ENCODE measurements around the gene TRAPPC4. TPM values are rescaled to one million over a fixed set of nuclear protein-coding genes. Genes with fewer than 3 reads are reported as not detected.
A peak's percentile ranks its signal among the peaks of the same experiment; 100 is the strongest.
"Not testable (repeated sequence)": the region's sequence is repeated elsewhere in the genome, so short reads cannot be mapped to it uniquely, and the experiment has no call there.

The TRAPPC4 gene, protein sequence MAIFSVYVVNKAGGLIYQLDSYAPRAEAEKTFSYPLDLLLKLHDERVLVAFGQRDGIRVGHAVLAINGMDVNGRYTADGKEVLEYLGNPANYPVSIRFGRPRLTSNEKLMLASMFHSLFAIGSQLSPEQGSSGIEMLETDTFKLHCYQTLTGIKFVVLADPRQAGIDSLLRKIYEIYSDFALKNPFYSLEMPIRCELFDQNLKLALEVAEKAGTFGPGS
- 179 TPM for polyA plus RNA-seq (2012; ENCODE audit: insufficient read depth, insufficient read length, low read depth)

DNA sequence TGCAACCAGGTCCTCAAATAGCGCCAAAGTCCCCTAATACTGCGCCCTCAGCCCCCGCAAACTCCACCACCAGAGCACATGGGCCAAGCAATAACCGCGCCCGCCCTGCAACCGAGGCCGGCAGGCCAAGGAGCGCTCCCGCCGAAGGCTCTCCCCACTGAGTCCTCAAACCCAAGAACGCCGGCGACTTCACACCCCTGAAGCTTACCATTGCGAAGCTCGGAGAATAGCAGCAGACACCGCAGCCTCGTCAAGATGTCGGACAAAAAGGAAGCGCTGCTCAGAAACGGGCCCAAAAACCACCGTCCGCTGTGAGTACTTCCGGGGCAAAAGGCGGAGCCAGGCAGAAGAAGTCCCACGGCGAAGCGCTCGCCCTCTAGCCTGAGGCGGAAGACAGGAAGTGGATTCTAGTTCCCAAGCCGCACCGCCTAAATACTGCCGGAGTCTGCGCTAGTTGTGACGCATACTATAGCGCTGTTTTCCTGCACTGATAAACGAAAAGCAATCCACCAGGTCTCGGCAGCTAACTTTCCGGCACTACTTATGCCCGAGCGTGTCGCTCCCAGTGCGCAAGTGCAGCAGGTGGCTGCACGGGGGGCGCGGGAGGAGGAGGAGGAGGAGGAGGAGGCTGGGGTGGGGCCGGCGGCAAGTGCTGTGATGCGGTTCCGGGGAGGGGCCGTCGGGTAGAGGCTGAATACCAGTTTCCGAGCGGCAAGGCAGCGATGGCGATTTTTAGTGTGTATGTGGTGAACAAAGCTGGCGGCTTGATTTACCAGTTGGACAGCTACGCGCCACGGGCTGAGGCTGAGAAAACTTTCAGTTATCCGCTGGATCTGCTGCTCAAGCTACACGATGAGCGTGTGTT lies at the start of gene TRAPPC4, which contains the start of gene RPS25:
Gene TRAPPC4 (plus strand): TSS at position 693 of the 865 bp plus-strand sequence. CDS start 30 bp downstream, at position 723.
Gene RPS25 (minus strand): TSS at position 270 of the 865 bp plus-strand sequence. CDS start 59 bp downstream, at position 211.
- TF ChIP-seq, protein P1, sequence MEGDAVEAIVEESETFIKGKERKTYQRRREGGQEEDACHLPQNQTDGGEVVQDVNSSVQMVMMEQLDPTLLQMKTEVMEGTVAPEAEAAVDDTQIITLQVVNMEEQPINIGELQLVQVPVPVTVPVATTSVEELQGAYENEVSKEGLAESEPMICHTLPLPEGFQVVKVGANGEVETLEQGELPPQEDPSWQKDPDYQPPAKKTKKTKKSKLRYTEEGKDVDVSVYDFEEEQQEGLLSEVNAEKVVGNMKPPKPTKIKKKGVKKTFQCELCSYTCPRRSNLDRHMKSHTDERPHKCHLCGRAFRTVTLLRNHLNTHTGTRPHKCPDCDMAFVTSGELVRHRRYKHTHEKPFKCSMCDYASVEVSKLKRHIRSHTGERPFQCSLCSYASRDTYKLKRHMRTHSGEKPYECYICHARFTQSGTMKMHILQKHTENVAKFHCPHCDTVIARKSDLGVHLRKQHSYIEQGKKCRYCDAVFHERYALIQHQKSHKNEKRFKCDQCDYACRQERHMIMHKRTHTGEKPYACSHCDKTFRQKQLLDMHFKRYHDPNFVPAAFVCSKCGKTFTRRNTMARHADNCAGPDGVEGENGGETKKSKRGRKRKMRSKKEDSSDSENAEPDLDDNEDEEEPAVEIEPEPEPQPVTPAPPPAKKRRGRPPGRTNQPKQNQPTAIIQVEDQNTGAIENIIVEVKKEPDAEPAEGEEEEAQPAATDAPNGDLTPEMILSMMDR (IDR thresholded peaks at IDR 0.05; ENCODE audit: low read depth, low read length): no peak
- no peaks in the 10 kb centered on the region for H3K9me3 ChIP-seq
- peaks cover 66% of the 10 kb centered on the region for H3K36me3 ChIP-seq
- no peaks in the 10 kb centered on the region for H3K27me3 ChIP-seq
- H3K4me3 ChIP-seq (ENCODE audit: low read depth, low read length): peak within 1 kb of the TSS; percentile 87
- DNase-seq: peak; percentile 96
- H3K4me1 ChIP-seq: no peaks in the 10 kb centered on the region

DNA sequence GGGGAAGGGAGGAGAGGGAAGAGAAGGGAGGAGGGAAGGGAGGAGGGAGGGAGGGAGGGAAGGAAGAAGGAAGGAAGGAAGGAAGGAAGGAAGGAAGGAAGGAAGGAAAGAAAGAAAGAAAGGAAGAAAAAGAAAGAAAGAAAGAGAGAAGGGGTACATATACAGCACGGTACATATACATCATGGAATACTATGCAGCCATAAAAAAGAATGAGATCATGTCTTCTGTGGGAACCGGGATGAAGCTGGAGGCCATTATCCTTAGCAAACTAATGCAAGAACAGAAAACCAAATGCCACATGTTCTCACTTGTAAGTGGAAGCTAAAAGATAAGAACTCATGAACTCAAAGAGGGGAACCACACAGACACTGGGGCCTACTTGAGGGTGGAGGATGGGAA lies 49.1 kb upstream of the TRAPPC4 start:
- not testable (repeated sequence) for H3K9me3 ChIP-seq; H3K4me3 ChIP-seq (ENCODE audit: low read depth, low read length)

DNA sequence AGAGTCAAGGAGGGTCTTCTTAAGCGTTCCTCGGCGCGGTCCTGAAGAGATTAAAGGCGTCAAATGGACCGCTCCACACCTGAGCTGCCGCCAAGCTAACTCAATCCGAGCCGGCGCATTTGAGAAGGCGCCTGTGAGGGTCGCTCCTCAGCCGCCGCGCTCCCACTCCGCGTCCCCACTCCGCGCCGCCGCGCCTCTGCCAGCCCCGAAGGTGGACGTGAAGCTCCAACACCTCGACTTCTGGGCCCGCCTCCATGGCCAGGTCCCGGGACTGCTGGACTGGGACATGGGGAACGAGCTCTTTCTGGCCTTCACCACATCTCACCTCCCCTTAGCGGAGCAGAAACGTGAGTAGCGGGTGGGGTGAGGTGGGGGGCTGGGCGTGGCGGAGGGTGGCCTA lies 46.9 kb upstream of the TRAPPC4 start, which contains the start of gene FOXR1:
Gene FOXR1 (plus strand): TSS at position 116 of the 400 bp plus-strand sequence. CDS start 171 bp downstream, at position 287.
- H3K27me3 ChIP-seq: no peaks in the 10 kb centered on the region
- no peaks in the 10 kb centered on the region for H3K36me3 ChIP-seq
- no peaks in the 10 kb centered on the region for H3K4me1 ChIP-seq
- no peak within 1 kb of the TSS for H3K4me3 ChIP-seq (ENCODE audit: low read depth, low read length)
- no peaks in the 10 kb centered on the region for H3K9me3 ChIP-seq
- no peak for DNase-seq
- TF ChIP-seq, protein P1 (IDR thresholded peaks at IDR 0.05; ENCODE audit: low read depth, low read length): no peak

More for the DNA sequence above, 49.1 kb upstream of the TRAPPC4 start:
- DNase-seq, H3K4me1 ChIP-seq, H3K36me3 ChIP-seq, H3K27me3 ChIP-seq: not testable (repeated sequence)

DNA sequence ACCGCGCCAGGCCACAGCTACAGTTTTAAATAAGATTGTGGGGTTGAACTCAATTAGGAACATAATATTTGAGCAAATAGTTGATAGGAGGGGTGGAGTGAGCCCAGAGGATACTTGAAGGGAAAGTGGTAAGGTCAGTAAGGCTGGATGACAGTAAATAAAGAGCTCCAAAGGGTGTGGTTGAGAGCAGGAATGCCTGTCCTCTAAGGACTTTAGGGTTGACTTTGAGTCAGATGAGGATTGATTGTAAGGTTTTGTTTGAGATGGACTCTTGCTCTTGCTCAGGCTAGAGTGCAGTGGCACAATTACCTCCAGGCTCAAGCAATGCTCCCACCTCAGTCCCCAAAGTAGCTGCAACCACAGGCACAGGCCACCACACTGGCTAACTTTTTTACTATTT lies 44.6 kb upstream of the TRAPPC4 start:
- no peak for DNase-seq
- H3K4me3 ChIP-seq (ENCODE audit: low read depth, low read length): no peak overlapping the region
- no peaks in the 10 kb centered on the region for H3K27me3 ChIP-seq
- H3K36me3 ChIP-seq: no peaks in the 10 kb centered on the region
- TF ChIP-seq, protein P1 (IDR thresholded peaks at IDR 0.05; ENCODE audit: low read depth, low read length): no peak
- H3K9me3 ChIP-seq: no peaks in the 10 kb centered on the region
- H3K4me1 ChIP-seq: no peaks in the 10 kb centered on the region

DNA sequence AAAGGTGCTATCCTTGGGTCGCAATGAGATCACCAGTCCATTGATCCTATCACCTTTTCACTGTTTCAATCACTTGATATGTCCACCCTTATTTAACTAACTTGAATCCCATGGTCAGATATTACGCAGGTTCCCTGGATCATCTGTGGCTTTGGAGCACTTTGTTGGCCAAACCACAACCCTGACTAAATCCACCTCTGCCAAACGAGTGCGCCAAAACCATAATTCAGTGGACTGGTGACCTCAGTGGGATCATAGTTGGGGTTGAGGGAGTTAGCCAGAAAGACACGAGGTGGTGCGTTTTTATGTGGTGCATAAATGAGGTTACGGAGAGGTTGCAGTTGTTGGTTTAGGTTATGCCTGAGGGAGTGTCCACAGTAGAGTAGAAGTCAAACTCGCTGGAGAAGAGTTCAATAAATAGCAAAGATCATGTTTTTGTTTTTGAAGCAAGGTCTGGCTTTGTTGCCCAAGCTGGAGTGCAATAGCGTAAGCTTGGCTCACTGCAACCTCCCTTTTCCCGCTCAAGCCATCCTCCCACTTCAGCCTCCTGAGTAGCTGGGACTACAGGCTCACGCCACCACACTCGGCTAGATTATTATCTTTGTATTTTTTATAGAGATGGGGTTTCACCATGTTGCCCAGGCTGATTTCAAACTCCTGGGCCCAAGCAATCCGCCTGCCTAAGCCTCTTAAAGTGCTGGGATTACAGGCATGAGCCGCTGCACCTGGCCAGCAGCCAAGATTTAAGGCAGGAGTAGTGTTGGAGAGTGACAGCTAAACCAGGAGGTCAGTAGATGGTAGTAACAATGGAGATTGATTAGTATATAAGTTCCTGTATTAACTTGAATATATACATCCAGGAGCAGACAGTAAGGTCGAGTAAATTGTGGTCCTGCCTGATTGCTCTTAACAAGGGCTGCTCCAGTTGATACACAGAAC lies 42.5 kb upstream of the TRAPPC4 start:
- peak; percentile 60 for DNase-seq
- TF ChIP-seq, protein P1 (IDR thresholded peaks at IDR 0.05; ENCODE audit: low read depth, low read length): no peak
- no peaks in the 10 kb centered on the region for H3K9me3 ChIP-seq

DNA sequence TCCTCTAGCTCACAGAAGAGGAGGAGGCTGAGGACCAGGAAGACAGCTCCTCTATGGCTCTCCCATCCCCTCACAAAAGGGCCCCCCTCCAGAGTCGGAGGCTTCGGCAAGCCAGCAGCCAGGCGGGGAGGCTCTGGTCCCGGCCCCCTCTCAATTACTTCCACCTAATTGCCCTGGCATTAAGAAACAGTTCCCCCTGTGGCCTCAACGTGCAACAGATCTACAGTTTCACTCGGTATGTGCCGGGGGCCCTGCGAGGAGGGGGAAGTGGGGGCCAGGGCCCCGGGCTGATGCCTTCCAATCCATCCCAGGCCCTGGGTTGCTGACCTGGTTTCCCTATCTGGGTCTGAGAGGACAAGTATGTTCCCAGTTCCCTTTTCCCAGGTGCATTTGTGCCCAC lies 39.1 kb upstream of the TRAPPC4 start:
- H3K4me1 ChIP-seq: no peaks in the 10 kb centered on the region
- no peak overlapping the region for H3K4me3 ChIP-seq (ENCODE audit: low read depth, low read length)
- no peak for DNase-seq
- TF ChIP-seq, protein P1 (IDR thresholded peaks at IDR 0.05; ENCODE audit: low read depth, low read length): no peak
- no peaks in the 10 kb centered on the region for H3K9me3 ChIP-seq
- no peaks in the 10 kb centered on the region for H3K36me3 ChIP-seq
- no peaks in the 10 kb centered on the region for H3K27me3 ChIP-seq

More for the DNA sequence above, 42.5 kb upstream of the TRAPPC4 start:
- H3K4me1 ChIP-seq: no peaks in the 10 kb centered on the region
- H3K4me3 ChIP-seq (ENCODE audit: low read depth, low read length): no peak overlapping the region
- H3K27me3 ChIP-seq: no peaks in the 10 kb centered on the region
- H3K36me3 ChIP-seq: no peaks in the 10 kb centered on the region

Measured in BE2C (cell line).